CD14-positive monocyte (primary cell): ENCODE data around the gene DGCR8. TPM values are rescaled to one million over a fixed set of nuclear protein-coding genes. Genes with fewer than 3 reads are reported as not detected.

Experiments
- DNase-seq, 3 donors: peaks; one replicate each; pipeline ENCODE4 v3.0.0-alpha.2; 2011 to 2022
- H2AFZ ChIP-seq: 2 replicates; pipeline ENCODE4 v1.6.0; 2012; ENCODE audit warnings: mild to moderate bottlenecking, low read depth, low read length, inconsistent platforms; ENCODE audit not compliant: insufficient read depth, poor library complexity, severe bottlenecking
- H3K27ac ChIP-seq, 2 donors: 1 replicate in 1 of 2; 2 replicates in 1 of 2; pipeline ENCODE4 v1.5.1; 2012 to 2013; ENCODE audit warnings: low read length in 2 of 2, control low read depth in 1 of 2, inconsistent platforms in 1 of 2, low read depth in 1 of 2, mild to moderate bottlenecking in 1 of 2
- H3K27me3 ChIP-seq, 2 donors: one replicate each; pipeline versions ENCODE4 v1.6.0 to v1.6.1; 2011 to 2013; ENCODE audit warnings: low read length in 2 of 2; ENCODE audit not compliant: control insufficient read depth in 2 of 2, insufficient read depth in 2 of 2
- H3K36me3 ChIP-seq, 2 donors: replicated peaks in 1 of 2; 1 replicate in 1 of 2; 2 replicates in 1 of 2; pipeline versions ENCODE4 v1.5.1 to v1.6.1; 2012 to 2013; ENCODE audit warnings: low read length in 2 of 2, control low read depth in 1 of 2, inconsistent platforms in 1 of 2, mild to moderate bottlenecking in 1 of 2; ENCODE audit not compliant: insufficient read depth in 2 of 2, control insufficient read depth in 1 of 2
- H3K4me1 ChIP-seq, 2 donors: 1 replicate in 1 of 2; 2 replicates in 1 of 2; pipeline versions ENCODE4 v1.5.1 to v1.6.1; 2012 to 2013; ENCODE audit warnings: low read length in 2 of 2, control low read depth in 1 of 2, inconsistent platforms in 1 of 2, mild to moderate bottlenecking in 1 of 2, moderate library complexity in 1 of 2; ENCODE audit not compliant: insufficient read depth in 2 of 2, control insufficient read depth in 1 of 2
- H3K4me2 ChIP-seq: replicated peaks from 2 replicates; pipeline ENCODE3; 2012; ENCODE audit warnings: low read length, moderate library complexity, mild to moderate bottlenecking; ENCODE audit not compliant: poor library complexity, severe bottlenecking; ENCODE audit errors: extremely low read depth
- H3K4me3 ChIP-seq, 3 experiments: fragments of 200-600 bp in 1 of 3; sonication (generic) in 1 of 3; replicated peaks in 1 of 3; 1 replicate in 2 of 3; 2 replicates in 1 of 3; pipeline ENCODE4 v1.5.1; 2011 to 2013; ENCODE audit warnings: low read length in 3 of 3, mild to moderate bottlenecking in 3 of 3, control low read depth in 2 of 3, low read depth in 2 of 3, inconsistent platforms in 1 of 3, moderate library complexity in 1 of 3
- H3K79me2 ChIP-seq: 2 replicates; pipeline ENCODE4 v1.6.0; 2012; ENCODE audit warnings: mild to moderate bottlenecking, control low read depth, inconsistent platforms, low read length, moderate library complexity; ENCODE audit not compliant: insufficient read depth
- H3K9ac ChIP-seq: 2 replicates; pipeline ENCODE4 v1.6.0; 2017; ENCODE audit warnings: low read length, mild to moderate bottlenecking; ENCODE audit not compliant: insufficient read depth, poor library complexity, severe bottlenecking
- H3K9me3 ChIP-seq, 2 donors: replicated peaks in 1 of 2; 1 replicate in 1 of 2; 2 replicates in 1 of 2; pipeline versions ENCODE4 v1.5.1 to v1.6.1; 2012 to 2013; ENCODE audit warnings: low read length in 2 of 2, control low read depth in 1 of 2; ENCODE audit not compliant: control insufficient read depth in 1 of 2, insufficient read depth in 1 of 2
- H4K20me1 ChIP-seq: 2 replicates; pipeline ENCODE4 v1.6.0; 2012; ENCODE audit warnings: mild to moderate bottlenecking, low read length, control low read depth, moderate library complexity; ENCODE audit not compliant: insufficient read depth
- H3K27ac Mint-ChIP-seq, 7 donors: one replicate each; pipeline ENCODE4 v1.8.0; 2020; ENCODE audit warnings: mild to moderate bottlenecking in 7 of 7, mixed read lengths in 7 of 7, moderate library complexity in 6 of 7, inconsistent platforms in 2 of 7
- H3K27me3 Mint-ChIP-seq, 3 donors: one replicate each; pipeline ENCODE4 v1.8.0; 2021 to 2022; ENCODE audit warnings: low read depth in 3 of 3, mild to moderate bottlenecking in 3 of 3, mixed read lengths in 3 of 3, moderate library complexity in 3 of 3, inconsistent platforms in 1 of 3
- H3K36me3 Mint-ChIP-seq, 2 donors: one replicate each; pipeline ENCODE4 v1.8.0; 2020; ENCODE audit warnings: mixed read lengths in 2 of 2, inconsistent platforms in 1 of 2, mild to moderate bottlenecking in 1 of 2
- H3K4me1 Mint-ChIP-seq: one replicate; pipeline ENCODE4 v1.8.0; 2020; ENCODE audit warnings: mild to moderate bottlenecking, mixed read lengths
- H3K4me3 Mint-ChIP-seq, 2 donors: one replicate each; pipeline ENCODE4 v1.8.0; 2020; ENCODE audit warnings: mild to moderate bottlenecking in 2 of 2, mixed read lengths in 2 of 2, moderate library complexity in 1 of 2
- H3K9me3 Mint-ChIP-seq, 7 donors: one replicate each; pipeline ENCODE4 v1.8.0; 2020 to 2022; ENCODE audit warnings: mixed read lengths in 7 of 7, mild to moderate bottlenecking in 6 of 7, moderate library complexity in 6 of 7, inconsistent platforms in 2 of 7
- CTCF ChIP-seq: fragments of 200-600 bp; IDR thresholded peaks from one replicate; pipeline ENCODE4 v1.8.0; 2022; ENCODE audit warnings: antibody characterized with exemption, mild to moderate bottlenecking
- WGBS: methylation state at CpG from one replicate; pipeline ENCODE4 v1.1.5; 2013; ENCODE audit warnings: missing lambda C conversion rate; ENCODE audit not compliant: insufficient coverage; 5-methylcytosine and 5-hydroxymethylcytosine counted together
- intact Hi-C, 2 donors: fragments of 100-400 bp; cut with micrococcal nuclease; formaldehyde crosslinking; loops; one replicate each; pipeline versions ENCODE4 v1.15.0 to v1.15.1; 2023
- polyA plus RNA-seq, 3 donors: library from polyadenylated mRNA; depleted of rRNA in 1 of 3; unstranded in 2 of 3; stranded (reverse) in 1 of 3; fragments of 300-500 nt in 2 of 3; fragments of >200 nt in 1 of 3; fragmentation: Illumina TruSeq in 2 of 3; gene quantifications; 1 replicate in 2 of 3; 2 replicates in 1 of 3; pipeline ENCODE4 v1.2.3, GENCODE V29; 2012 to 2021

DGCR8 gene
- polyA plus RNA-seq, 3 donors, result 1.2 to 18.7 (median 1.4) TPM

- intact Hi-C loops, result no loop called here
- WGBS, result 97% methylated on average over 6 of the region's 10 CpGs
- peaks cover 69 to 94% of the 10 kb centered on the region in 2 donors for H3K36me3 ChIP-seq
- no peak overlapping the region for H2AFZ ChIP-seq
- no peak for DNase-seq
- no peaks in the 10 kb centered on the region for H3K9me3 ChIP-seq
- Mint-ChIP-seq H3K36me3 (peaks cover 55 to 87% of the 10 kb centered on the region in 2 donors), H3K4me3 (no peak overlapping the region), H3K4me1 (peaks cover 12% of the 10 kb centered on the region), H3K9me3 (peaks cover 0 to 3% (median 0%) of the 10 kb centered on the region in 7 donors), H3K27me3 (peaks cover 0 to 4% (median 0%) of the 10 kb centered on the region in 3 donors), H3K27ac (no peak overlapping the region)
- H3K9ac ChIP-seq, result no peak overlapping the region
- no peaks in the 10 kb centered on the region for H3K27me3 ChIP-seq
- no peak for TF ChIP-seq CTCF
- peaks cover 46% of the 10 kb centered on the region for H3K79me2 ChIP-seq
- no peak overlapping the region for H3K27ac ChIP-seq
- H3K4me2 ChIP-seq, result no peak overlapping the region
- no peak overlapping the region for H3K4me3 ChIP-seq
- peaks cover 0 to 8% of the 10 kb centered on the region in 2 donors for H3K4me1 ChIP-seq
- peaks cover 97% of the 10 kb centered on the region for H4K20me1 ChIP-seq
These were observed 44.0 kb upstream of the DGCR8 start for GRCh38 chr22:20036084-20036482.

- Histone ChIP-seq H3K4me2 (no peak overlapping the region), H3K4me3 (no peak overlapping the region), H3K79me2 (peaks cover 39% of the 10 kb centered on the region), H3K27me3 (no peaks in the 10 kb centered on the region), H3K4me1 (peaks cover 0 to 3% of the 10 kb centered on the region in 2 donors), H3K27ac (no peak overlapping the region), H3K36me3 (peaks cover 69 to 92% of the 10 kb centered on the region in 2 donors), H4K20me1 (peaks cover 91% of the 10 kb centered on the region), H3K9me3 (no peaks in the 10 kb centered on the region), H3K9ac (no peak overlapping the region), H2AFZ (no peak overlapping the region)
- H3K9me3 Mint-ChIP-seq, result peaks cover 0 to 3% (median 0%) of the 10 kb centered on the region in 7 donors
- H3K36me3 Mint-ChIP-seq, result peaks cover 52 to 87% of the 10 kb centered on the region in 2 donors
- 98% methylated on average over 21 of the region's 25 CpGs for WGBS
- intact Hi-C loops, result no loop called here
- no peak for TF ChIP-seq CTCF
- peaks cover 0 to 3% (median 0%) of the 10 kb centered on the region in 3 donors for H3K27me3 Mint-ChIP-seq
- H3K4me1 Mint-ChIP-seq, result peaks cover 8% of the 10 kb centered on the region
- H3K4me3 Mint-ChIP-seq, result no peak overlapping the region
- no peak for DNase-seq
- peak overlapping the region in 1 of 7 donors; percentile 37 for H3K27ac Mint-ChIP-seq
These were observed 43.3 kb upstream of the DGCR8 start for GRCh38 chr22:20036535-20037392.
